Aorta (tissue), 5 donors: ENCODE data around the gene FAM200B. TPM values are rescaled to one million over a fixed set of nuclear protein-coding genes. Genes with fewer than 3 reads are reported as not detected.
A peak's percentile ranks its signal among the peaks of the same experiment; 100 is the strongest.

Experiments used
- ATAC-seq: fragments of 200-7000 bp; cut with Tn5 transposase; one replicate; pipeline ENCODE4 v1.9.1; 2022; ENCODE audit warnings: moderate library complexity; ENCODE audit not compliant: low FRiP score
- DNase-seq, 2 donors: peaks; one replicate each; pipeline ENCODE4 v3.0.0-alpha.2; 2020
- H3K27ac ChIP-seq, 2 donors: one replicate each; pipeline ENCODE4 v1.5.1; 2013; ENCODE audit warnings: low read length in 2 of 2, mild to moderate bottlenecking in 2 of 2, moderate library complexity in 2 of 2, control low read depth in 1 of 2, inconsistent platforms in 1 of 2, low read depth in 1 of 2
- H3K27me3 ChIP-seq, 2 donors: one replicate each; pipeline ENCODE4 v1.6.1; 2013; ENCODE audit warnings: control low read depth in 1 of 2, low read length in 1 of 2, mild to moderate bottlenecking in 1 of 2, moderate library complexity in 1 of 2; ENCODE audit not compliant: insufficient read depth in 2 of 2, control insufficient read depth in 1 of 2
- H3K36me3 ChIP-seq, 2 donors: one replicate each; pipeline ENCODE4 v1.6.1; 2013; ENCODE audit warnings: control low read depth in 1 of 2, low read length in 1 of 2, mild to moderate bottlenecking in 1 of 2; ENCODE audit not compliant: insufficient read depth in 2 of 2, control insufficient read depth in 1 of 2
- H3K4me1 ChIP-seq, 2 donors: one replicate each; pipeline ENCODE4 v1.6.1; 2013; ENCODE audit warnings: low read length in 2 of 2, control low read depth in 1 of 2, mild to moderate bottlenecking in 1 of 2, moderate library complexity in 1 of 2; ENCODE audit not compliant: insufficient read depth in 2 of 2, control insufficient read depth in 1 of 2
- H3K4me3 ChIP-seq, 2 donors: one replicate each; pipeline ENCODE4 v1.5.1; 2013; ENCODE audit warnings: low read length in 2 of 2, control low read depth in 1 of 2, mild to moderate bottlenecking in 1 of 2
- H3K9me3 ChIP-seq: one replicate; pipeline ENCODE4 v1.6.1; 2013; ENCODE audit warnings: mild to moderate bottlenecking, low read length; ENCODE audit not compliant: control insufficient read depth
- WGBS, 2 donors: extraction: QIAGEN DNeasy Blood & Tissue Kit; methylation state at CpG; one replicate each; pipeline ENCODE4 v1.1.7; 2013; 5-methylcytosine and 5-hydroxymethylcytosine counted together
- intact Hi-C, 2 donors: fragments of 100-400 bp; cut with DNase I; formaldehyde crosslinking; loops; one replicate each; pipeline versions ENCODE4 v1.14.2 to v1.15.0; 2022
- long read RNA-seq, 2 donors: library from polyadenylated mRNA; unstranded; transcript quantifications; one replicate each; pipeline ENCODE4 v2.0.0, GENCODE V29; 2020 to 2021
- polyA plus RNA-seq, 2 donors: library from polyadenylated mRNA; stranded (reverse); fragments of 200-250 nt; gene quantifications; one replicate each; pipeline ENCODE4 v1.2.3, GENCODE V29; 2013
- total RNA-seq, 2 donors: library from RNA; stranded (reverse); fragmentation: NEBNext Ultra II Directional; extraction: Animal tissue kit (Norgen Biotek cat#: 25700); gene quantifications; one replicate each; pipeline ENCODE4 v1.2.1, GENCODE V29; 2021
- donor health status: healthy with polysubstance abuse.
- donor health status: Bipolar disorder and iron deficiency.
- donor health status: DM: no; HTN: no; CAD: no.
- donor health status: DM: no; HTN: no; CAD: no.
- donor health status: DM: yes; HTN: yes; CAD: no.

The FAM200B gene
- total RNA-seq: 10 to 100 TPM; 23.0 to 35.6 TPM
- 100 to 1,000 TPM in 1 of 2 donors, 10 to 100 TPM in 1; 42.2 to 116 TPM for polyA plus RNA-seq
- long read RNA-seq, donor 1, full-length matches to known transcripts: 12 of 18 reads
- long read RNA-seq, donor 1, partial matches to known transcripts: 2 of 18 reads
- long read RNA-seq, donor 1, other reads (novel, unspliced or antisense): 4 of 18 reads
- long read RNA-seq, donor 2, full-length matches to known transcripts: 10 of 12 reads
- long read RNA-seq, donor 2, partial matches to known transcripts: 1 of 12 reads
- long read RNA-seq, donor 2, other reads (novel, unspliced or antisense): 1 of 12 reads

DNA sequence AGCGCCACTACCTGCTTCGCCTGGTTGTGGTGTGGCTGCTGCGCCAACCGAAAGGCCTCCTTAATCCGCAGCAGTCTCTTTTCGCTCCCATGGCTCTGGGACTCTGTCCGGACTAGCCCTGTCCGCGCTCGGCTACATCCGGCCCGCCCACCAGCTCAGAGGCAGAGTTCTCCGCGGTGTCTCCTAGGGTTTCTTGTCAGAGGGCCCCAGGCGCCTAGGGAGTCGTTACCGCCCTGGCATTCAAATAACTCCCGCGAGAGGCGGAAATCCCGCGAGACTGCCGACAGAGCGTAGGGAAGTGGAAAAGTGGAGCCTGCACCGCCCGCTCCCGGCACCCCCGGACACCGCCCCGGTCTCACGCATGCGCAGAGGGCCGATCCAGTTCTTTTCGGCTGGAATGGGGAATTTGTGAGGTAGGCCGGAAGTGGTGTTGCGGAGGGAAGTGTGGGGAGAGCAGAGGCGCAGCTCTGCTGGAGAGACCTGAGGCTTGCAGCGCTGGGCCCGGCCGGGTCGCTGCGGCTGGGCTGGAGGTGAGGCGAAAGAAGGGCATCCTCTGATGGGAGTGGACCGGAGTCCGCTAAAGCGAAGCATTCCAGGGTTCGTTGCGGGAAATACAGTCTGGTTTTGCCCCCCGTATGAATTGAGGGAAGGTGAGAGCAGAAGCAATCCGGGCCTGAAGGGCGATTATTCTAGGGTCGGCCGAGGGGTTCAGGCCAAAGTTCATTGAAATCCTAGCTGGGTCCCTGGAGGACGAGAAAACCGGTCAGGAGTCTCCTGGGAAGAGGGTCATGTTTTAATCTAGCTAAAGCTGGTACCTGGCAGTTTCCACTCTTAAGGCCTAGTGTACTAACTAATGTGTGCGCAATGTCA, at the start of gene FAM200B:
FAM200B (plus strand) TSS at position 456 of the 870 bp plus-strand sequence. CDS start 5,151 bp downstream, outside the sequence.
- H3K4me3 ChIP-seq: peak within 1 kb of the TSS; percentile 72 to 93
- no peaks in the 10 kb centered on the region for H3K27me3 ChIP-seq
- H3K36me3 ChIP-seq: no peaks in the 10 kb centered on the region
- DNase-seq (peak; percentile 99 to 100), ATAC-seq (peak; percentile 100)
- H3K27ac ChIP-seq: peak within 1 kb of the TSS in 1 of 2 donors; percentile 89
- H3K4me1 ChIP-seq: peaks cover 0 to 6% of the 10 kb centered on the region in 2 donors
- 0% methylated on average over 56 of the region's 56 CpGs for WGBS, 2 donors
- no peaks in the 10 kb centered on the region for H3K9me3 ChIP-seq
- intact Hi-C loops: loop anchor here in 1 of 2 donors (2.0 kb wide), 1 partner anchor 25 kb away; no protein-coding TSS in a partner anchor

DNA sequence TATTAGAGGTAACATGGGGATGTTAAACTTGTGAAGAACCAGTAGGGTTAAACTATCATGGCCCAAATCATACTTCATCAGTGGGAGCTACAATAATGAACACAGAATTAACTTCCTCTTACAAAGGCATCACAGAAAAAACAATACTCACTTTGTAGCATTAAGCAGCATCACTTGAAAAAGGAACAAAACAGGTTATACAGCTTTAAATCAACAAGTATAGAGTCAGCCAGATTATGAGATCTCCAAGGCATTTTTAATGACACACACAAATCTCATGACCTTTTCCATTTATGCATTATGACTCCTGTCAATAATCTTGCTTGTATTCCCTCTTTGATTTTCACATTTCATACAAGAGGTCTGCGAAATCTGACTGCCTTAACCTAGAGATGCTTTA, 44.8 kb upstream of the FAM200B start:
- WGBS, 2 donors: 96 to 98% methylated on average over 1 of the region's 1 CpG
- no peak for DNase-seq
- Histone ChIP-seq H3K9me3 (no peaks in the 10 kb centered on the region), H3K36me3 (peaks cover 0 to 4% of the 10 kb centered on the region in 2 donors), H3K4me3 (no peak overlapping the region), H3K27me3 (no peaks in the 10 kb centered on the region), H3K27ac (no peak overlapping the region), H3K4me1 (no peaks in the 10 kb centered on the region)
- intact Hi-C loops: no loop called here
- ATAC-seq: no peak

DNA sequence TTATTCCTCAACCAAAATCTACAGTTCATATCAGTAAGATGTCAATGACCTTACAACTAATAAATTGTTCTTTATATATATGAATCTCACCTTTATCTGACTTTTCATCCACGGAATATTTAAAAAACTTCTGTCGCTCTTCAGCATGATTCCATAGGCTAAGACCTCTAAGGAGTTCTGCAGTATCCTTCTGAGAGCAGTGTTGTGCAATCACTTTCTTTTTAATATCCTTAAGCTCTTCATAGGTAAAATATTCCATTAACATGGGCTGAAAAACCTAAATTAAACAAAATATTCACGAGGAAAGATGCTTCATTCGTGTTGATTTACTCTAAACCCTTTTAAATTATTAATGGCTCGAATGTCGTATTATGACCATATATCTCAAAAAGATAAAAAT, 43.2 kb upstream of the FAM200B start:
- H3K4me3 ChIP-seq: no peak overlapping the region
- H3K4me1 ChIP-seq: no peaks in the 10 kb centered on the region
- no peak for ATAC-seq
- peaks cover 0 to 2% of the 10 kb centered on the region in 2 donors for H3K36me3 ChIP-seq
- H3K9me3 ChIP-seq: no peaks in the 10 kb centered on the region
- WGBS, 2 donors: 88 to 89% methylated on average over 6 of the region's 6 CpGs
- no peak overlapping the region for H3K27ac ChIP-seq
- no peaks in the 10 kb centered on the region for H3K27me3 ChIP-seq
- intact Hi-C loops: no loop called here
- no peak for DNase-seq

DNA sequence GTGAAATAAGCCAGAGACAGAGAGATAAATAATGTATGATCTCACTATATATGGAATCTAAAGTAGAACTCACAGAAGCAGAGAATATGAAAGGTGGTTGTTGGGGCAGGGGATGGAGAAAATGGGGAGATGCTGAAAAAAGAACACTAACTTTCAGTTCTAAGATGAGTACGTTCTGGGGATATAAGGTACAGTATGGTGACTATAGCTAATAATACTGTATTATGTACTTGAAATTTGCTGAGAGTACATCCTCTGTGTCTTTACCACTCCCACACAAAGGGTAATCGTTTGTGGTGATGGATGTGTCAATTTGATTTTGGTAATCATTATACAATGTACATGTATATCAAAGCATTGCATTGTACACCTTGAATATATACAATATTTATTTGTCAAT, 33.0 kb upstream of the FAM200B start:
- no peak for DNase-seq
- Histone ChIP-seq H3K9me3 (no peaks in the 10 kb centered on the region), H3K27me3 (no peaks in the 10 kb centered on the region), H3K27ac (no peak overlapping the region), H3K36me3 (no peaks in the 10 kb centered on the region), H3K4me3 (no peak overlapping the region), H3K4me1 (peaks cover 0 to 3% of the 10 kb centered on the region in 2 donors)
- WGBS, 2 donors: 62 to 67% methylated on average over 2 of the region's 2 CpGs
- ATAC-seq: no peak
- intact Hi-C loops: no loop called here

DNA sequence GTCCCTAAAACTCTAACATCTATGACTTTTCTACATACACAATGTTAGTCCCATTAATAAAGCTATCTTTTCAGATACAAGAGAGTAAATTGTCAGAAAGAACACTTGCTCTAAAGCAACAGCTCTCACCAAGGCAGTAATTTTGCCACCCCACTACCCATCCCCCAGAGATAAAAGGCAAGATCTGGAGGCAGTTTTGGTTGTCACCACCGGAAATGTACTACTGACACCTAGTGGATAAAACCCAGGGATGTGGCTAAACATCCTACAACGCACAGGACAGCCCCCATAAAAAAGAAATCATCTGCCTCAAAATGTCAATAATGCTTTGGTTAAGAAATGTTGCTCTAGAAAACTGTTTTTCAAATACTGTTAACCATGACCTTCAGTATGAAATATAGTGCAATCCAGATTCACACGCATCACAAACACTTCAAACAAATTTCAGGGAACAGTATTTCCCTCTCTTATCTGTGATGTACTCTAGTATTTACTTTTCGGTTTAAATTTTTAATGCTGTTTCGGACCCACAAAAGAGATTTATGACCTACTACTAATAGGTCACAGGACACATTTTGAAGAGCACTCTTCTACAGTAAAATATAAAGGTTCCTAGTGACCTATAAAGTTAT, 31.6 kb upstream of the FAM200B start:
- peak overlapping the region in 1 of 2 donors; percentile 39 for H3K4me3 ChIP-seq
- DNase-seq (no peak), ATAC-seq (peak; percentile 75)
- intact Hi-C loops: loop anchor here in 1 of 2 donors (5.0 kb wide), 1 partner anchor 173 kb away; no protein-coding TSS in a partner anchor
- H3K36me3 ChIP-seq: no peaks in the 10 kb centered on the region
- no peaks in the 10 kb centered on the region for H3K9me3 ChIP-seq
- 17 to 23% methylated on average over 5 of the region's 5 CpGs for WGBS, 2 donors
- no peaks in the 10 kb centered on the region for H3K27me3 ChIP-seq
- H3K4me1 ChIP-seq: peaks cover 0 to 6% of the 10 kb centered on the region in 2 donors
- H3K27ac ChIP-seq: peak overlapping the region in 1 of 2 donors; percentile 82

DNA sequence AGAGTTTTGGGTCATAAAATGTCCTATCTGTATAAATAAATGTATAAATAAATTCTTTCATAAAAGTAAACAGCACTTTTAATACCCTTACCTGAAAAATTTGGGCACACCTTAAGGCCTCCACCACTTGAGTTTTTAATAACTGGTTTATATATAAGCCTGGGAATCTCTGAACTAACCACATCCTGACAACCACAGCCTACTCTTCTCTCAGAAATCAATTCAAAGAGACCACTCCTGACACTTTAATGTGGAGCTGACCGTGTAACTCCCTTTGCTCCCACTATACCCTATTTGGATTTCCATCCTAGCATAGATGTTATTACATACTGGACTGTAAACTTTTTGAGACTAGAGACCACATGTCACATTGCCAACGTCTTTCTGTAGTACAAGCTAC, 30.0 kb upstream of the FAM200B start:
- Histone ChIP-seq H3K27me3 (no peaks in the 10 kb centered on the region), H3K27ac (no peak overlapping the region), H3K4me1 (peaks cover 0 to 6% of the 10 kb centered on the region in 2 donors), H3K4me3 (no peak overlapping the region), H3K9me3 (no peaks in the 10 kb centered on the region), H3K36me3 (no peaks in the 10 kb centered on the region)
- ATAC-seq (no peak), DNase-seq (no peak)
- intact Hi-C loops: loop anchor here in 1 of 2 donors (5.0 kb wide), 1 partner anchor 174 kb away; no protein-coding TSS in a partner anchor
- WGBS, 2 donors: 2 to 3% methylated on average over 2 of the region's 2 CpGs

DNA sequence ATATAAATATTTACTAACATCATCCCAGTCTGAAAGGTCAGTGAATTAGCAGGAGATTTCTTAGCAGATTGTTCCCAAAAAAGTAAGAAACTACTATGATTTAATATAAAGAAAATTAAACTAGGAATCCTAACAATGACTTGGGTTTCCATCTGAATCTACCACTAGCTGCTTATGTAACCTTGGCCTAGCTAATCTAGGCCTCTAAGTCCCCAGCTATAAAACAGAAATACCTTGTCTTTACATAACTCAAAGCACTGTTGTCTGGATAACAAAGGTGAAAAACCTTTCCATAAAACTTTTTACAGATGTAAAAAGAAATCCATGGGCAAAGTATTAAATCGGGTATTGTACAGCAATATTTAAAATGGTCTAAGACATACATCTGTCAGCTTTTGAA, 29.4 kb upstream of the FAM200B start:
- Histone ChIP-seq H3K9me3 (no peaks in the 10 kb centered on the region), H3K36me3 (no peaks in the 10 kb centered on the region), H3K27me3 (no peaks in the 10 kb centered on the region), H3K4me3 (no peak overlapping the region), H3K4me1 (peaks cover 0 to 6% of the 10 kb centered on the region in 2 donors), H3K27ac (no peak overlapping the region)
- intact Hi-C loops: loop anchor here in 1 of 2 donors (5.0 kb wide), 1 partner anchor 175 kb away; no protein-coding TSS in a partner anchor
- 55 to 56% methylated on average over 1 of the region's 1 CpG for WGBS, 2 donors
- DNase-seq (no peak), ATAC-seq (no peak)

DNA sequence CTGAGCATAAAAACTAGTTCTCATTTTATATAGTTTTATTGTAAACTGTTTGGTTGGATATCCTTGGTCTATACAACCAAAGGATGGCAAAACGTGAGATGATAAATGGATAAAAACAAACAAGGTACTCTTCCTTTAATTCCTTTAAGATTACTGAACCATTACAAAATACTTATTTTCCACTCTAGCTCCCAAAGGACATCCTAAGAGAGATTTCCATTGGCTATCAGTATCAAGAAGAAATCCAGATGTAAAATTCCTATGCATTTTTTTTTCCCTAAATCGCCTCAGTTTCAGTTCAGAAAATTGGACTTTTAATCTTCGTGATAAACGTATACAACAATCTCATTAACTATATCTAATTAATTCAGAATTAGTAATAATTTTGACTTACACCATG, 28.8 kb upstream of the FAM200B start:
- Histone ChIP-seq H3K27me3 (no peaks in the 10 kb centered on the region), H3K9me3 (no peaks in the 10 kb centered on the region), H3K27ac (no peak overlapping the region), H3K4me3 (no peak overlapping the region), H3K4me1 (peaks cover 0 to 6% of the 10 kb centered on the region in 2 donors), H3K36me3 (no peaks in the 10 kb centered on the region)
- intact Hi-C loops: loop anchor here in 1 of 2 donors (5.0 kb wide), 1 partner anchor 176 kb away; no protein-coding TSS in a partner anchor
- ATAC-seq (no peak), DNase-seq (no peak)
- WGBS, 2 donors: 17 to 19% methylated on average over 4 of the region's 4 CpGs
